Hematopoietic multipotent progenitor cell treated with erythropoietin and hydrocortisone succinate and interleukin-3 and kit ligand, for 4 days (in vitro differentiated cells): ENCODE results near the gene MAZ.
A peak's percentile ranks its signal among the peaks of the same experiment; 100 is the strongest.

Experiments
- DNase-seq: peaks from one replicate; pipeline ENCODE4 v3.0.0-alpha.2; 2015

MAZ gene

DNA sequence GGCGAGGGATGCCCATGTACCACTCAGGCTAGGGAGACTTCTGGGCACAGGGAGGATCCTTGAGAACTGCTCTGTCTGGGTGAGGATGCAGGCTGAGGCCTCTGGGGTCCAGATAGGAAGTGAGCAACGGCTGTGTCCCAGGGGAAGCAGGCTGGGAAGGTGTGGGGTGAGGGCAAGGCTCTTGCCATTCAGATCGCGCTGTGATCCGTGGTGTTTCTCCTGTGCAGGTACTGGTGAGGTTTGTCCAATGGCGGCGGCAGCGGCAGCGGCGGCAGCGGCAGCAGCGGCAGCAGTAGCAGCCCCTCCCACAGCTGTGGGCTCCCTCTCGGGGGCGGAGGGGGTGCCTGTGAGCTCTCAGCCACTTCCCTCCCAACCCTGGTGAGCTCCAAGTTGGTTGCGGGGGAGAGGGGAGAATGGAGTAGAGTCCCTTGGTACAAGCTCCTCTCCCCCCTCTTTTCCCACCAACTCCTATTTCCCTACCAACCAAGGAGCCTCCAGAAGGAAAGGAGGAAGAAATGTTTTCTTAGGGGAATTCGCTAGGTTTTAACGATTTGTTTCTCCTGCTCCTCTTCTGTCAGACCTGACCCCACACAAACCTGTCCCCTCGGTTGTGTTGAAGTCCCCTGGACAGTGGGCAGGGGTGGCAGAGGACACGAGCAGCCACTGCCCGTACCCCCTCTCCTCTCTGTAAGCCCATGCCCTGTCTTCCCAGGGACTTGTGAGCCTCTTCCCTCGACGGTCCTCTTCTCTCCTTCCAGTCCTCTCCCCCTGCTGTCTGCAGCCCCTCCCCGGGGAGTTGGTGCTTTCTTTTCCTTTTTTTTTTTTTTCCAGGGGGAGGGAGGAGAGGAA, 3.7 kb downstream of the MAZ start:
- no peak for DNase-seq

DNA sequence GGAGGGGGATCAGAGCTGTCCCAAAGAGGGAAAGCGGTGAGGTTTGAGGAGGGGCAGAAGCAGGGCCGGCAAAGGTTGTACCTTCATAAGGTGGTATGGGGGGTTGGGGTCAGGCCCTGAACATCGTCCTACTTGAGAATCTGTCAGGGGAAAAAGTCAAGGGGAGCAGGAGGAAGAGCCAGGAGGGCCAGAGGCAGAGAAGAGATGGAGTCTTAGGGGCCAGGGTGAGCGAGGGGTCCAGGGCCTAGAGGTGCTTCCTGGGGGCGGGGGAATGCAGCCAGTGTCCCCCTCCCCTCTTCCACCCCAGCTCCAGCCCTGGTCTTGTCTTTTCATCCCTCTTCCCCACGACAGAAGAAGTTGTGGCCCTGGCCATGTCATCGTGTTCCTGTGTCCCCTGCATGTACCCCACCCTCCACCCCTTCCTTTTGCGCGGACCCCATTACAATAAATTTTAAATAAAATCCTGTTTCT, 4.4 kb downstream of the MAZ start:
- no peak for DNase-seq

DNA sequence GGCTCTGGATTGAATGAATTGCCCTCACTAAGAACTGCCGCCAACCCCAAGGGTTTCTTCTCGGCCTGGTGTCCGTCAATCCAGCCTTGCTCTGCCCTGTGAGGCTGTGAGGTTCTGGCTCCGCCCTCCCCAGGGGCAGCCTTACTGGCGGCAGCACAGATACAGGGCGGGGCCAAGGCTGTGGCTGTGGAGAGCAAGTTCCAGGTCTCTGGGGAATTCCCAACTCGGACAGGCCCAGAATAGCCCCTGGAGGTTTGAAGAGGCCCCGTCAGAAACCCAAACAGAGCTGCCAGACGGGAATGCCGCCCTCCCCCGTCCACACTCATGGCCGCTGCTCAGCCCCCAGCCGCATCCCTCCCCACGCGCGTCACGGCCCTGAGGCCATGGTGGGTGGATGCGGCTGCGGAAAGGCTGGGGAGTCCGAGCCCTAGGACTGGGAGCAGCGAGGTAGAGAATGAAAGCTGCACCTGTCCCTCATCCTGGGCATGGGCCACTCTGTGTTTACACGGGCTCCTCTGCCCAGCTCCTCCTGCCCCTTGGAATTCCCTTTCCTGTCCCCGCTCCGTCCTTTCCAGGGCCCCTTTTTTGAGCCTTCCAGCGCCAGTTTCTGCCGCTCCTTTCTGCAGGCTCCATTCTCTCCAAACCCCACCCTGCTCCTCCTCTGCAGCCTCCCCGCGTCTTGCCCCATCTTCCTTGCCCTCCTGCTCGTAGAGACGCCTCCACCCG, 5.0 kb downstream of the MAZ start:
- DNase-seq, result peak; percentile 94

DNA sequence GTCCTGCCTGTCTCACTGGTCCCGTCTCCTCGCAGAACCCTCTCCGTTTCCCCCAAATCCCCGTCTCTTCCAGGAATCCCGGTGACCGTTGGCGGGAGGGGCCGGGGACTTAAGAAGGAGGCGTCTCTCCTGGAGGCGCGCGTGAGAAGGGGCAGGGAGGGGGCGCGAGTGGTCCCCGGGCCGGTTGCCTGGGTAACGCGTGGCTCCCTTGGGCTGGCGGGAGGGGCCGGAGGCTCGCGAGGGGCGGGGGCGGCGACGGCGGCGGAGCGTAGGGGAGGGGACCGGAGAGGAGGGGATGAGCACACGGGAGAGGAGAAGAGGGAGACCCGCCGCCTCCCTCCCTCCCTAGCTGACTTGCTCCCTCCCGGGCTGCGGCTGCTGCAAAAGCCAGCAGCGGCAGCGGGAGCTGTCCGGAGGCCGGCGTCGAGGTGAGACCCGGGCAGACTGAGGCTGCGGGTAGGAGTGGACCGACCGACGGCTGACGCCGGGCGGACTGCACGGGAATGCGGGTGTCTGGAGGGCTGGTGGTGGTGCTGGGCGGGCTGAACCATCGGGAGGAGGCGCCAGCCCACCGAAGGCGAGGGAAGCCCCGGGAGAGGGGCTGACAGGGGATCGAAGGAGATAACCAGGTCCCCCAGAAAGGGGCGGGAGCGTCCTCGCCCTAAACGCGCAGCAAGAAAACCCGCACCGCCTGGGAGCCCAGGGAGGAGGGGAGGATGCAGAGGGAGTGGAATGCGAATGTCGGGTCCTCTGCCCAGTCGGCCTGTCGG, 5.8 kb downstream of the MAZ start, which contains the start of gene PRRT2:
PRRT2 (plus strand) TSS at position 298 of the 770 bp plus-strand sequence. CDS start 862 bp downstream, outside the sequence.
- DNase-seq, result peak; percentile 66

DNA sequence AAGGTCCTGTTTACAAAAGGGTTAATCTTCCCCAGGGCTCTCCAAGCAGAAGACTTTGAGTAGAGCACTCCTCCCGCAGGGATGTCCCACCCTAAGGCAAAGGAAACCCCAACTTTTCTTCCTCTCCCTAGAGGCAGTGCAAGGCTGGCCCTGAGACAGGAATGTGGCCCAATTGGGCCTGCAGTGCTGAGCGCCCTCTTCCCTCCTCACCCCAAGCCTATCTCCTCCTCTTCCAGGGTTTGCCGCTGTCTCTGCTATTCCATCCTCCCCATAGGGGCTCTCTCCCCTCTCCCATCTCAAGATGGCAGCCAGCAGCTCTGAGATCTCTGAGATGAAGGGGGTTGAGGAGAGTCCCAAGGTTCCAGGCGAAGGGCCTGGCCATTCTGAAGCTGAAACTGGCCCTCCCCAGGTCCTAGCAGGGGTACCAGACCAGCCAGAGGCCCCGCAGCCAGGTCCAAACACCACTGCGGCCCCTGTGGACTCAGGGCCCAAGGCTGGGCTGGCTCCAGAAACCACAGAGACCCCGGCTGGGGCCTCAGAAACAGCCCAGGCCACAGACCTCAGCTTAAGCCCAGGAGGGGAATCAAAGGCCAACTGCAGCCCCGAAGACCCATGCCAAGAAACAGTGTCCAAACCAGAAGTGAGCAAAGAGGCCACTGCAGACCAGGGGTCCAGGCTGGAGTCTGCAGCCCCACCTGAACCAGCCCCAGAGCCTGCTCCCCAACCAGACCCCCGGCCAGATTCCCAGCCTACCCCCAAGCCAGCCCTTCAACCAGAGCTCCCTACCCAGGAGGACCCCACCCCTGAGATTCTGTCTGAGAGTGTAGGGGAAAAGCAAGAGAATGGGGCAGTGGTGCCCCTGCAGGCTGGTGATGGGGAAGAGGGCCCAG, 6.7 kb downstream of the MAZ start:
- no peak for DNase-seq

DNA sequence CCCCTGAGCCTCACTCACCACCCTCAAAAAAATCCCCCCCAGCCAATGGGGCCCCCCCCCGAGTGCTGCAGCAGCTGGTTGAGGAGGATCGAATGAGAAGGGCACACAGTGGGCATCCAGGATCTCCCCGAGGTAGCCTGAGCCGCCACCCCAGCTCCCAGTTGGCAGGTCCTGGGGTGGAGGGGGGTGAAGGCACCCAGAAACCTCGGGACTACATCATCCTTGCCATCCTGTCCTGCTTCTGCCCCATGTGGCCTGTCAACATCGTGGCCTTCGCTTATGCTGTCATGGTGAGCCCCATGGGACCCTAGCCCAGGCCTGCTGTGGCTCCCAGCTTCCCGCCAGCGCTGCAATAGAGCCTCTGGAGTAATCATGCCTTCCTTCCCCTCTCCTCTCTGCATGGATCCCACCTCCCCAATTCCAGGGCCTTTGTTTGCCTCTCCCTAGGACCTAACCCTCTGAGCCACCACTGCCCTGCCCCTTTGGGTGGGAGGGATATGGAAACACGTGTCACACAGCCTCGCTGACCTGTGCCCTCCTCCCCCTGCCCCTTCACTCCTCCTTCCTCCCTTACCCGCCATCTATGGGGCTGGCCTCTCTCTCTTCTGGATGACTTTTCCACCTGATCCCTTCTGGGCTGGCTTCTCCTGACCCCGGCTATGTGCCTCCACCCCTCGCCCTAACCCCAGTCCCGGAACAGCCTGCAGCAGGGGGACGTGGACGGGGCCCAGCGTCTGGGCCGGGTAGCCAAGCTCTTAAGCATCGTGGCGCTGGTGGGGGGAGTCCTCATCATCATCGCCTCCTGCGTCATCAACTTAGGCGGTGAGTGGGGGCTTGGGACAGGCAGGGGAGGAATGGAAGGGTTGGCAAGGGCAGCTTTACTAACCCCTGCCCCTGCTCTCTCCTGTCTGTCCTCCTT, 7.6 kb downstream of the MAZ start:
- no peak for DNase-seq

DNA sequence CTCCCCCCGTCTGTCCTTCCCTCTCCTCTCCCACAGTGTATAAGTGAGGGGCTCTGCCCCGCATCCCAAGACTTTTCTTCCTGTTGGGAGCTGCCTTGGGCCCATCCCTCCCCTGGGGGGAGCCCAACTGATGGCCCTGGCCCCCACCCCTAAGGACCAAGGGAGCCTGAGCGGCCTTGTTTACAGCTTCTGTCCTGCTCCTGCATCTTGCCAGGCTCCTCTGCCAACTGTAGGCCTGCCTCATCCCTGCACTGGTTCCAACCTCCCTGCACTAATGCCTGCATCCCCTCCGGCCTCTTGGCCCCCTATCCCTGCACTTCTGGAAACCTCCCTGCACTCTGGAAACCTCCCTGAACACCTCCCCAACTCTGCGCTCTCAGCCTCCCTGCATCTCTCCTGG, 8.3 kb downstream of the MAZ start:
- DNase-seq, result no peak

DNA sequence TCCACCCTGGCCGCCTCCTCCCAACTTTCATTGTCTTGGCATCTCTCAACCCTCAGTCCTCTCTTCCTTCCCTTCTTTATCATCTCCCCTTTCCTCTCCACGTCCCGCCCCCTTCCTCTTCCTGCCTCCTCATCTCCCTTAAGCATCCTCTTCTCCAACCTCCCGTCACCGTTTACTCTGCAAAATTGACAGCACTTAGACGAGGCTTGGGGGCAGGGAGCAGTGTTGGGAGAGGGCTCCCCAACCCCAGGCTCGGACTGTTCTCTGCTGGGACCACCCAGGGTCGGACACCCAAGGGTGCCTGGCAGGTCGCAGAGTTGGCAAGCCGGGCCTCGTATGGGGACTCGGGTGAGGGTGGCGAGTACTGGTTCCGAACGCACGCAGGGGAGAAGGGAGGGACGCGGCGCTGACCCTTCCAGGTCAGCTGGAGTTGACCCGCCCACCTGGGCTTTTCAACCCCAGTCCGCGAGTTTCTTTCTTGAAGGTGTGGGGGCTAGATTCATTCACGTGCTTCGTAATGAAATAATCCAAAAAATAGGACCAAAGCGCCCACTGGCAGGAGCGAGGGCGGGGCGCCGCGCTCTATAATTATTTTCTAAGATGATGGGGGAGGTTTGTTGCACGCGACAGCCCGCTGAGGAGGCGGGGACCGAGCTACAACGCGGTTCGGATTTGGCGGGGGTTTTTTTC, 8.8 kb downstream of the MAZ start:
- DNase-seq, result peak; percentile 39

DNA sequence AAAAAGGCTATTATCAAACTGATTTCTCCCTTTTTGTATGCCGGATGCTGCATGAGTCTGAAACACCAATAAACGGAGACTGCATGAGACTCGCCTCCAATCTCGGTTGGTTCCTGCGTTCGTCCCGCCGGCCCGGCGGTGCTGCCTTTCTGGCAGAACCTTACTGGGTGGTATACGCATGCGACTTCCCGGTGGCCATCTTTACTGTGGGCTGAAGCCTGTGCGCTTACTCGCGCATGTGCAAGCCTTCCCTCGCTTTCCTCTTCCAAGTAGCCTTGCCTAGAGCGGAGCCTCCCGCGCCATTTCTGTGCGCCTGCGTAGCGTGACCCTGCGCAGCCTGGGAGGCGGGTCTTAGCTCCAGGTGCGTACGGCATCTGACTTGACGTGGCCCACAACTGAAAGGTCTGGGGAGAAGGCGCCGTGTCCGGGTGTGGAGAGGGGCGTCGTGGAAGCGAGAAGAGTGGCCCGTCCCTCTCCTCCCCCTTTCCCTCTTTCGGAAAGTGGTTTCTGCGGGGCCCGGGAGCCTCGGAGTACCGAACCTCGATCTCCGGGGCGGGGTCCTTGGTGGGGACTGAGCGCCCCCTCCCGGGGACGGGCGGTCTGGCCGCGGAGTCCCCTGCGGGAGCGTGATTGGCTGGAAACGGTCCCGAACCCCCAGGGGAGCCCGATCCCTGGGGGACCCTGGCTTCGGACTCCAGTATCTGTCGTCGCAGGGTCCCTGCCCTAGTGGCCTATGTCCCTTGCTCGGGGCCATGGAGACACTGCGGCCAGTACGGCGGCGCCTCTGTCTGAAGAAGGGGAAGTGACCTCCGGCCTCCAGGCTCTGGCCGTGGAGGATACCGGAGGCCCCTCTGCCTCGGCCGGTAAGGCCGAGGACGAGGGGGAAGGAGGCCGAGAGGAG, 9.7 kb downstream of the MAZ start, which contains the start of gene PAGR1:
PAGR1 (plus strand) TSS at position 360 of the 901 bp plus-strand sequence; CDS start at position 734, 374 bp downstream.
- peak; percentile 100 for DNase-seq

DNA sequence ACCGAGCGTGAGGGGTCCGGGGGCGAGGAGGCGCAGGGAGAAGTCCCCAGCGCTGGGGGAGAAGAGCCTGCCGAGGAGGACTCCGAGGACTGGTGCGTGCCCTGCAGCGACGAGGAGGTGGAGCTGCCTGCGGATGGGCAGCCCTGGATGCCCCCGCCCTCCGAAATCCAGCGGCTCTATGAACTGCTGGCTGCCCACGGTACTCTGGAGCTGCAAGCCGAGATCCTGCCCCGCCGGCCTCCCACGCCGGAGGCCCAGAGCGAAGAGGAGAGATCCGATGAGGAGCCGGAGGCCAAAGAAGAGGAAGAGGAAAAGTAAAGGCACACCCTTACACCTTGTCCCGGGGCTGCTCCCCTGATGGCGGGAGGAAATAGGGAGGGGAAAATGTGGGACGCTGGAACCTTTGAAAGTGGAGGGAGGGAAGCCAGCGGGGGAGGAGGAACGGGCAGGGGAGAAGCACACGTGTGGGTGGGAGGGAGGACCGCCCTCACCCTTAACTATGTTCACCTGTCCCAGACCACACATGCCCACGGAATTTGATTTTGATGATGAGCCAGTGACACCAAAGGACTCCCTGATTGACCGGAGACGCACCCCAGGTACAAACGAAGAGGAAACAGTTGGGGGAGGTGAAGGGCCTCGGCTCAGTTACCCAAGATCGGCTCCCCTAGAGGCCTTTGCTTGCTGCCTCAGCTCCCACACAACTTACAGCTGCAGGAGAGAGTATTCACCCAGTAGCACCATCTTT, 10.5 kb downstream of the MAZ start:
- peak; percentile 85 for DNase-seq

DNA sequence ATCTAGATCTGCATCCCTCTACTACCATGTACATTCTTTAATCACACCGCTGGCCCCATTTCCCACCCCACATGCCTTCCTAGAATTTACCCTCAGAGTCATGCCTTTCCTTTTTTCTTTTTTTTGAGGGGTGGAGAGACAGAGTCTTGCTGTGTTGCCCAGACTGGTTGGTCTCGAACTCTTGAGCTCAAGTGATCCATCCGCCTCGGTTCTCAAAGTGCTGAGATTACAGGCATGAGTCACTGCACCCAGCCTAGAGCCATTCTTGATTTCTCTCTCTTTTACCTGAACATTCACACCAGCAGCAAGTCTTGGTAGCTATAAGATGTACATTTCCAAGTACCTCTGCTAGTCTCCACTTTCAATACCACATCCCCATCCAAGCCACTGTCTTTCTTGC, 11.8 kb downstream of the MAZ start:
- no peak for DNase-seq

DNA sequence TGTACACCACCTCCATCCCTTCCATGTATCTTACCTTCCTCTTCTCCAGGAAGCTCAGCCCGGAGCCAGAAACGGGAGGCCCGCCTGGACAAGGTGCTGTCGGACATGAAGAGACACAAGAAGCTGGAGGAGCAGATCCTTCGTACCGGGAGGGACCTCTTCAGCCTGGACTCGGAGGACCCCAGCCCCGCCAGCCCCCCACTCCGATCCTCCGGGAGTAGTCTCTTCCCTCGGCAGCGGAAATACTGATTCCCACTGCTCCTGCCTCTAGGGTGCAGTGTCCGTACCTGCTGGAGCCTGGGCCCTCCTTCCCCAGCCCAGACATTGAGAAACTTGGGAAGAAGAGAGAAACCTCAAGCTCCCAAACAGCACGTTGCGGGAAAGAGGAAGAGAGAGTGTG, 13.2 kb downstream of the MAZ start:
- DNase-seq, result no peak

DNA sequence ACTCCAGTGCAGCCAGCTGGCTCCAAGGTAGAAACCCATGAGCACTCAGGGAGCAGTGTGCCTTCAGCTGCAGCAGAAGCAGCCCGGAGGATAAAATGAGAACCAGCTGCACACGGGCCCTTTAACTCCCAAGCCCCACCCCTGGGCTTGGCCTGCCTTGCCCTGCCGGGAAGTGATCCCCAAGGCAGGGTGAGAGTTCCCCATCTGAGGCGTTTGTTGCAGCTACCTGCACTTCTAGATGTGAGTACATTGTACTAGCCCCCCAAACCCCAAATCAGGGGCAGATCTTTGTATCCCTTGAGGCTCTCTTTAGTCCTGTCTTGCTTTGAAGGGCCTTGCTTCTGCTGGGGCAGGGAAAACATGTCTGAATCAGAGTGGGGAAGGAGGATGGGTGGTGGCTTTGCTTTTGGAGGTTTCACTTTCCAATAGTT, 14.0 kb downstream of the MAZ start, which contains the start of gene MVP:
MVP (plus strand) TSS at position 192 of the 431 bp plus-strand sequence. CDS start 10,088 bp downstream, outside the sequence.
- DNase-seq, result peak; percentile 78

DNA sequence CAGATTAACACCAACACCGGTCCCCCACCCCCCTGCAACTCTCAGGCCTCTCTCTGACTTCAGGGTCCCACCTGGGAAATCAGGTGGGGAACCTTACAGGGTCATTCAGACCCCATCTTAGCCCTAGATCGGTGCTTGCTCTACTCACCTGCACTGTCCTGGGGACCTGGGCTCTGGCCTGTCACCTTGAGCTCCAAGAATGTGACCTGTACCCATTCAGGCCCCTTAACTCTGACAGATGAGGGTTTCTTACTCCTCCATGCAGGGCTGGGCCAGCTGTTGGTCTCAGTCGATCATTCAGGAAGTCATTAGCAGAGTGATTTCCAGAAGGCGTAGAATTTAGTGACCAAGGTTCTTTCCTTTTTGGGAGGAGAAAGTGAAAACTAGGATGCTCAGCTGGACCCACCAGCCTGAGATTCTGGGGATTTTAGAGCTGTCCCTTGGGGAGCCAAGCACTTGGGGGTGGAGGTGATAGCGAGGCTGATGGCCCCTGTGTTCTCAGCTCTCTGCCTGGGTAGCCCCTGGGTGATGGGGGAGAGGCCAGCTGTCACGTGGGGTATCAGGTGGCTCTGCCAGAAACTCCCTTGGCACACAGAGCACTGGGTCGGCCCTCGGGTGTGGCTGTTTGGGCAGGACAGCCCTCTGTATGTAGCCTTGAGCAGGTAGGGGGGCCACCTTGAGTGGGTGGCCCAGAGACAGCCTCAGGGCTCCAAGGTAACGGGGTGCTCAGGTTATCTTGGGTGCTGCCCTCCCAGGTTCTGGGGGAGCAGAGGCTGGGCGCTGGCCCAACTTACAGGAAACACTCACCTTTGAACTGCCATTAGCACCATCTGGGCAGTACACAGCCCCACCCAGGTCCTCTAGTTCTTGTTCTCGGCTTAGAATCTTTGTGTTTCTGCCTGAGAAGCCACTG, 14.7 kb downstream of the MAZ start:
- no peak for DNase-seq

DNA sequence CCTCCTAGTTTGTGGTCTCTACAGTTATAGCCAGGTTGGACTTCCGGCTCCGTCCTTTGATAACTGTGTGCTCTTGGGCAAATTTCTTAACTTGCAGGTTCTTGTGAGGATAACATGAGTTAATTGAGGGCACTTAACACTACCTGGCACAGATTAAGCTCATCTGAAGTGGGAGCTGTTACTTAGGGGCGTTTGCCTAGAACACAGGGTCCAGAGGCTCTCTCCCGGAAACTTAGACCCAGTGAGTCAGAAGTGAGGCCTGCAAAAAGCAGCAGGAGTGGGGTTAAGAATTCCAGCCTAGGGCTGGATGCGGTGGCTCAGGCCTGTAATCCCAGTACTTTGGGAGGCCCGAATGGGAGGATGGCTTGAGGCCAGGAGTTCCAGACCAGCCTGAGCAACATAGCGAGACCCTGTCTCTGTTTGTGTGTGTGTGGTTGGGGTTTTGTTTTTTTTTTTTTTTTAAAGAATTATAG, 15.3 kb downstream of the MAZ start:
- no peak for DNase-seq

DNA sequence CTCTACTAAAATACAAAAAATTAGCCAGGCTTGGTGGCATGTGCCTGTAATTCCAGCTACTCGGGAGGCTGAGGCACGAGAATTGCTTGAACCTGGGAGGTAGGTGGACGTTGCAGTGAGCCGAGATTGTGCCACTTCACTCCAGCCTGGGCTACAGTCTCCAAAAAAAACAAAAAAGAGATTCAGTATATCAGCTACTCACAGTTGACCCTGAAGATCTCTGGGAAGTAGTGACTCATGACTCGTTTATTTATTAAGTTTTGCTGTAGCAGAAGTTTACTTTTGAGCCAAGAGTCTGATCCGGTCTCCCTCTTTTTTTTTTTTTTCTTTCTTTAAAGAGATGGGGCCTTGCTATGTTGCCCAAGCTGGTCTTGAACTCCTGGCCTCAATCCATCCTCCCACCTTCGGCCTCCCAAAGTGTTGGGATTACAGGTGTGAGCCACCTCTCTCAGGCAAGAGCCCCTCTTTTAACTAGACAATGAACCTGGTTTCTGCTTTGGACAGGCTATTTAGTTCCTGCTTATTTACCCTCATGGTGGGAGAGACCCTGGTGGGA, 18.3 kb downstream of the MAZ start:
- DNase-seq, result no peak
